B cell (primary cell): ENCODE data around the gene CTBP2. TPM values are rescaled to one million over a fixed set of nuclear protein-coding genes. Genes with fewer than 3 reads are reported as not detected.

Experiments
- ATAC-seq: fragments of 200-7000 bp; cut with Tn5 transposase; one replicate; pipeline ENCODE4 v1.10.0; 2021; ENCODE audit warnings: low read depth, mild to moderate bottlenecking, moderate number of reproducible peaks, moderate library complexity
- CTCF ChIA-PET: fragments of 350-600 bp; sonication (Branson Sonifier 250); formaldehyde crosslinking; loops from one replicate; lab custom pipeline; 2021; ENCODE audit warnings: antibody characterized with exemption, inconsistent platforms; lab: Charles Lee
- POLR2A ChIA-PET: fragments of 350-600 bp; sonication (Branson Sonifier 250); formaldehyde crosslinking; loops from one replicate; lab custom pipeline; 2021; ENCODE audit warnings: antibody characterized with exemption; lab: Charles Lee
- DNase-seq: peaks from one replicate; pipeline ENCODE4 v3.0.0; 2013
- H2AFZ ChIP-seq: 2 replicates; pipeline ENCODE4 v1.6.1; 2012; ENCODE audit warnings: mild to moderate bottlenecking, low read depth, low read length; ENCODE audit not compliant: insufficient read depth, poor library complexity, severe bottlenecking
- H3K27ac ChIP-seq, 2 donors: 1 replicate in 1 of 2; 2 replicates in 1 of 2; pipeline ENCODE4 v1.5.1; 2012 to 2013; ENCODE audit warnings: low read length in 2 of 2, mild to moderate bottlenecking in 2 of 2, moderate library complexity in 1 of 2
- H3K27me3 ChIP-seq, 4 experiments: fragments of 200-600 bp in 1 of 4; sonication (generic) in 1 of 4; replicated peaks in 1 of 4; 1 replicate in 2 of 4; 2 replicates in 2 of 4; pipeline versions ENCODE4 v1.6.1 to v1.7.0; 2013 to 2016; ENCODE audit warnings: low read length in 3 of 4, mild to moderate bottlenecking in 2 of 4, mixed read lengths in 1 of 4, moderate library complexity in 1 of 4; ENCODE audit not compliant: insufficient read depth in 4 of 4, control insufficient read depth in 3 of 4; ENCODE audit errors: control extremely low read depth in 1 of 4
- H3K36me3 ChIP-seq, 2 experiments: replicated peaks in 1 of 2; 1 replicate in 1 of 2; 2 replicates in 1 of 2; pipeline versions ENCODE4 v1.6.1 to v1.7.1; 2013; ENCODE audit warnings: low read length in 1 of 2; ENCODE audit not compliant: insufficient read depth in 2 of 2, control insufficient read depth in 1 of 2; ENCODE audit errors: control extremely low read depth in 1 of 2, extremely low read depth in 1 of 2
- H3K4me1 ChIP-seq, 2 donors: fragments of 200-600 bp in 1 of 2; sonication (generic) in 1 of 2; 1 replicate in 1 of 2; 2 replicates in 1 of 2; pipeline versions ENCODE4 v1.5.1 to v1.6.1; 2013 to 2017; ENCODE audit warnings: low read length in 2 of 2; ENCODE audit not compliant: control insufficient read depth in 2 of 2, insufficient read depth in 2 of 2
- H3K4me2 ChIP-seq: replicated peaks from 2 replicates; pipeline ENCODE3; 2012; ENCODE audit warnings: mild to moderate bottlenecking, low read depth, low read length; ENCODE audit not compliant: poor library complexity, severe bottlenecking
- H3K4me3 ChIP-seq, 5 experiments: fragments of 200-600 bp in 1 of 5; sonication (generic) in 1 of 5; 1 replicate in 3 of 5; 2 replicates in 2 of 5; pipeline versions ENCODE4 v1.5.1 to v1.7.0; 2011 to 2016; ENCODE audit warnings: low read length in 4 of 5, mild to moderate bottlenecking in 4 of 5, low read depth in 2 of 5, control low read depth in 1 of 5, moderate library complexity in 1 of 5; ENCODE audit not compliant: insufficient read depth in 1 of 5; ENCODE audit errors: control extremely low read depth in 1 of 5, extremely low read depth in 1 of 5
- H3K79me2 ChIP-seq: fragments of 200-600 bp; sonication (generic); one replicate; pipeline ENCODE4 v1.6.0; 2016; ENCODE audit warnings: low read length; ENCODE audit not compliant: control insufficient read depth, insufficient read depth
- H3K9ac ChIP-seq: fragments of 200-600 bp; sonication (generic); 2 replicates; pipeline ENCODE4 v1.6.1; 2017; ENCODE audit warnings: mild to moderate bottlenecking, low read length, moderate library complexity
- H3K9me3 ChIP-seq, 3 donors: one replicate each; pipeline versions ENCODE4 v1.6.1 to v1.7.1; 2013; ENCODE audit warnings: low read length in 2 of 3; ENCODE audit not compliant: control insufficient read depth in 2 of 3, insufficient read depth in 1 of 3; ENCODE audit errors: control extremely low read depth in 1 of 3
- H4K20me1 ChIP-seq: 2 replicates; pipeline ENCODE4 v1.6.0; 2012; ENCODE audit warnings: mild to moderate bottlenecking, low read length; ENCODE audit not compliant: insufficient read depth, control insufficient read depth, poor library complexity, severe bottlenecking
- H3K27ac Mint-ChIP-seq: one replicate; pipeline ENCODE4 v1.8.0; 2021; ENCODE audit warnings: mixed read lengths
- H3K27me3 Mint-ChIP-seq: one replicate; pipeline ENCODE4 v1.8.0; 2021; ENCODE audit warnings: mixed read lengths
- H3K4me1 Mint-ChIP-seq: one replicate; pipeline ENCODE4 v1.8.0; 2021; ENCODE audit warnings: mixed read lengths
- H3K4me3 Mint-ChIP-seq: one replicate; pipeline ENCODE4 v1.8.0; 2021; ENCODE audit warnings: mixed read lengths
- H3K9me3 Mint-ChIP-seq: one replicate; pipeline ENCODE4 v1.8.0; 2022; ENCODE audit warnings: mixed read lengths; ENCODE audit not compliant: insufficient read depth
- EZH2 ChIP-seq: IDR thresholded peaks from 2 replicates; pipeline ENCODE4 v1.6.1; 2012; ENCODE audit warnings: borderline replicate concordance, low read depth, mild to moderate bottlenecking, moderate library complexity, low read length; ENCODE audit not compliant: insufficient read depth, poor library complexity, severe bottlenecking
- WGBS: methylation state at CpG from one replicate; pipeline ENCODE4 v1.1.5; 2013; ENCODE audit warnings: missing lambda C conversion rate; ENCODE audit not compliant: insufficient coverage; 5-methylcytosine and 5-hydroxymethylcytosine counted together
- intact Hi-C: fragments of 100-400 bp; cut with micrococcal nuclease; formaldehyde crosslinking; loops from one replicate; pipeline ENCODE4 v1.10.0; 2022
- polyA plus RNA-seq: library from polyadenylated mRNA; depleted of rRNA; stranded (reverse); fragments of >200 nt; gene quantifications from 2 replicates; pipeline ENCODE4 v1.2.3, GENCODE V29; 2012
- total RNA-seq, 2 donors: library from RNA; stranded (reverse); fragments of 120-200 nt in 1 of 2; gene quantifications; 1 replicate in 1 of 2; 2 replicates in 1 of 2; pipeline versions ENCODE4 v1.2.3 to v1.2.4, GENCODE V29; 2013 to 2022
- TF ChIP-seq, protein P1 (sequence below): fragments of 200-600 bp; IDR thresholded peaks from one replicate; pipeline ENCODE4 v1.8.0; 2022; ENCODE audit warnings: antibody characterized with exemption, mild to moderate bottlenecking

Gene CTBP2
- total and polyA plus RNA-seq, 2 donors (not counting 1 experiment from before 2014, with no cell fraction given): 0.39 to 0.85 TPM

DNA sequence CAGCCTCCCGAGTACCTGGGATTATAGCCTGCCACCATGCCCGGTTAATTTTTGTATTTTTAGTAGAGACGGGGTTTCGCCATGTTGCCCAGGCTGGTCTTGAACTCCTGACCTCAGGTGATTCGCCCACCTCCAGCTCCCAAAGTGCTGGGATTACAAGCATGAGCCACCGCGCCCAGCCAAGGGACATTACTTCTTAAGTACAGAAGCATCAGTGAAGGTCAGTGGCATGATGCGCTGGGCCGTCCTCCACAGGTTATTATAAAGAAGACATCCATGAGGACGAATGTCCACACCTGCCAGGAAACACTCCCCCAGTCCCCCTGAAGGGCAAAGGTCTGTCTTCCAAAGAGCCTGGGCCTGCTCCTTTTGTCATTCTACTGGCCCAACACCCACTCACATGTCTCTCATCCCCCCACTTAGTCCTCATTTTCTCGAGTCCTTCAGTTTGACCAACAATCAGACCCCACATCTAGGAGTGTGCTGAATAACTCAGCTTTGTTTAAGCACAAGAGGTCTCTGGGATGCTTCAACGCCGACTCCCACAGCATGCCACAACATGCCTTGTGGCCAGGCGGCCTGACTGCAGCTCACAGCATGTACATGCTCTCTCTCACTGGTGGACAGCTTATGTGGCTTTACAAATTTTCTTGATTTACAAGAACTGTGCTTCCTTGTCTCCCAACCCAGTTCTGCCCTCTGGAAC, 73.0 kb downstream of the CTBP2 start:
- Histone ChIP-seq H3K9me3 (peaks cover 0 to 4% (median 0%) of the 10 kb centered on the region in 3 donors), H3K36me3 (no peaks in the 10 kb centered on the region), H3K4me2 (no peak overlapping the region), H3K4me3 (no peak overlapping the region), H3K27me3 (peaks cover 0 to 17% (median 9%) of the 10 kb centered on the region in 4 experiments), H3K27ac (no peak overlapping the region), H2AFZ (no peak overlapping the region), H3K9ac (no peak overlapping the region), H3K79me2 (no peaks in the 10 kb centered on the region), H4K20me1 (no peaks in the 10 kb centered on the region), H3K4me1 (no peaks in the 10 kb centered on the region)
- ChIA-PET POLR2A (no interaction called here), CTCF (no interaction called here)
- no peak overlapping the region for H3K27ac Mint-ChIP-seq
- intact Hi-C loops: no loop called here
- ATAC-seq: no peak
- WGBS: 94% methylated on average over 14 of the region's 14 CpGs
- no peak overlapping the region for H3K4me3 Mint-ChIP-seq
- no peaks in the 10 kb centered on the region for H3K9me3 Mint-ChIP-seq
- TF ChIP-seq EZH2: no peak
- TF ChIP-seq, protein P1, sequence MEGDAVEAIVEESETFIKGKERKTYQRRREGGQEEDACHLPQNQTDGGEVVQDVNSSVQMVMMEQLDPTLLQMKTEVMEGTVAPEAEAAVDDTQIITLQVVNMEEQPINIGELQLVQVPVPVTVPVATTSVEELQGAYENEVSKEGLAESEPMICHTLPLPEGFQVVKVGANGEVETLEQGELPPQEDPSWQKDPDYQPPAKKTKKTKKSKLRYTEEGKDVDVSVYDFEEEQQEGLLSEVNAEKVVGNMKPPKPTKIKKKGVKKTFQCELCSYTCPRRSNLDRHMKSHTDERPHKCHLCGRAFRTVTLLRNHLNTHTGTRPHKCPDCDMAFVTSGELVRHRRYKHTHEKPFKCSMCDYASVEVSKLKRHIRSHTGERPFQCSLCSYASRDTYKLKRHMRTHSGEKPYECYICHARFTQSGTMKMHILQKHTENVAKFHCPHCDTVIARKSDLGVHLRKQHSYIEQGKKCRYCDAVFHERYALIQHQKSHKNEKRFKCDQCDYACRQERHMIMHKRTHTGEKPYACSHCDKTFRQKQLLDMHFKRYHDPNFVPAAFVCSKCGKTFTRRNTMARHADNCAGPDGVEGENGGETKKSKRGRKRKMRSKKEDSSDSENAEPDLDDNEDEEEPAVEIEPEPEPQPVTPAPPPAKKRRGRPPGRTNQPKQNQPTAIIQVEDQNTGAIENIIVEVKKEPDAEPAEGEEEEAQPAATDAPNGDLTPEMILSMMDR: no peak
- H3K4me1 Mint-ChIP-seq: no peaks in the 10 kb centered on the region
- no peak for DNase-seq
- peaks cover 54% of the 10 kb centered on the region for H3K27me3 Mint-ChIP-seq

DNA sequence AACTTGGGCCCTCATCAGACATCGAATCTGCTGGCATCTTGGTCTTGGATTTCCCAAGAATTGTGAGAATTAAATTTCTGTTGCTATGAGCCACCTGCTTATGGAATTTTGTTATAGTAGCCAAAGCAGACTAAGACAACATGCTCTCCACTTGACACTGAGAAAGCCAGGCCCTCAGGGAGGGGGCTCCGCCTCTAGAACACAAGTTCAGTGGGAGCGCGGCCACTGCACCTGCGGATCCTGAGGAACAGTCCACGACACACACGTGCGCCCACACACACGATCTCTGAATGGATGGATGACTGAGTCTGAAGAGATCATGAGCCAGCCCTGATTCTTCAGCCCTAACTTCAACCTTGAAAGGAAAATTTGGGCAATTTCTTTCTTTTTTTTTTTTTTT, 73.7 kb downstream of the CTBP2 start:
- CTCF ChIA-PET: no interaction called here
- Mint-ChIP-seq H3K27me3 (peaks cover 54% of the 10 kb centered on the region), H3K4me3 (no peak overlapping the region), H3K9me3 (no peaks in the 10 kb centered on the region), H3K4me1 (no peaks in the 10 kb centered on the region), H3K27ac (no peak overlapping the region)
- Histone ChIP-seq H3K27me3 (peaks cover 0 to 17% (median 10%) of the 10 kb centered on the region in 4 experiments), H3K27ac (no peak overlapping the region), H3K36me3 (no peaks in the 10 kb centered on the region), H3K4me3 (no peak overlapping the region), H3K4me1 (no peaks in the 10 kb centered on the region), H4K20me1 (no peaks in the 10 kb centered on the region), H3K4me2 (no peak overlapping the region), H3K9ac (no peak overlapping the region), H2AFZ (no peak overlapping the region), H3K9me3 (peaks cover 0 to 4% (median 0%) of the 10 kb centered on the region in 3 donors), H3K79me2 (no peaks in the 10 kb centered on the region)
- no peak for TF ChIP-seq EZH2
- TF ChIP-seq, protein P1: no peak
- WGBS: 93% methylated on average over 3 of the region's 9 CpGs
- ATAC-seq: no peak
- POLR2A ChIA-PET: no interaction called here
- no peak for DNase-seq
- intact Hi-C loops: no loop called here
